KMS-11 (cell line): Measurements from ENCODE around the gene POLR1C.

Experiments
- H2AFZ ChIP-seq: fragments of 200-600 bp; sonication (generic); 2 replicates; pipeline ENCODE4 v1.6.1; 2016; ENCODE audit warnings: antibody characterized with exemption, mixed run types, low read depth
- H3K27ac ChIP-seq: fragments of 200-600 bp; sonication (generic); 2 replicates; pipeline ENCODE4 v1.6.1; 2016; ENCODE audit warnings: mild to moderate bottlenecking, mixed run types
- H3K27me3 ChIP-seq: fragments of 200-600 bp; sonication (generic); 2 replicates; pipeline ENCODE4 v1.6.1; 2017; ENCODE audit warnings: mild to moderate bottlenecking, low read depth, mixed run types, moderate library complexity; ENCODE audit not compliant: insufficient read depth
- H3K36me3 ChIP-seq: fragments of 200-600 bp; sonication (generic); 2 replicates; pipeline ENCODE4 v1.6.1; 2017; ENCODE audit warnings: mild to moderate bottlenecking, mixed run types; ENCODE audit not compliant: insufficient read depth
- H3K4me1 ChIP-seq: fragments of 200-600 bp; sonication (generic); 2 replicates; pipeline ENCODE4 v1.6.1; 2016; ENCODE audit warnings: mild to moderate bottlenecking, low read depth, mixed run types; ENCODE audit not compliant: poor library complexity, severe bottlenecking
- H3K4me2 ChIP-seq: fragments of 200-600 bp; sonication (generic); 2 replicates; pipeline ENCODE4 v1.7.0; 2016; ENCODE audit warnings: mild to moderate bottlenecking, mixed run types
- H3K4me3 ChIP-seq: fragments of 200-600 bp; sonication (generic); IDR thresholded peaks from 2 replicates; pipeline ENCODE4 v1.6.1; 2017; ENCODE audit warnings: low read depth, low read length, mixed read lengths; ENCODE audit not compliant: insufficient read depth
- H3K79me2 ChIP-seq: fragments of 200-600 bp; sonication (generic); 2 replicates; pipeline ENCODE4 v1.6.1; 2016; ENCODE audit warnings: low read depth, mixed run types; ENCODE audit not compliant: insufficient read depth
- H3K9ac ChIP-seq: fragments of 200-600 bp; sonication (generic); 2 replicates; pipeline ENCODE4 v1.6.1; 2016; ENCODE audit warnings: mild to moderate bottlenecking, mixed run types
- H4K20me1 ChIP-seq: fragments of 200-600 bp; sonication (generic); 2 replicates; pipeline ENCODE4 v1.6.1; 2016; ENCODE audit warnings: mild to moderate bottlenecking, mixed run types; ENCODE audit not compliant: insufficient read depth
- CTCF ChIP-seq: fragments of 200-600 bp; sonication (generic); conservative IDR thresholded peaks from 2 replicates; pipeline ENCODE4 v1.6.1; 2017; ENCODE audit warnings: low read depth, mild to moderate bottlenecking, antibody characterized with exemption, low read length, moderate library complexity, mixed read lengths

Gene POLR1C

GRCh38 chr6:43493833-43494232, 23.1 kb upstream of the POLR1C start:
- no peak overlapping the region for H3K27ac ChIP-seq
- H4K20me1 ChIP-seq, result no peaks in the 10 kb centered on the region
- H3K27me3 ChIP-seq, result no peaks in the 10 kb centered on the region
- no peak overlapping the region for H3K9ac ChIP-seq
- no peak for TF ChIP-seq CTCF
- H3K4me2 ChIP-seq, result no peak overlapping the region
- H3K4me3 ChIP-seq, result no peak overlapping the region
- peaks cover 8% of the 10 kb centered on the region for H3K4me1 ChIP-seq
- no peaks in the 10 kb centered on the region for H3K36me3 ChIP-seq
- no peak overlapping the region for H2AFZ ChIP-seq
- no peaks in the 10 kb centered on the region; the same call in 1 of the 2 replicates for H3K79me2 ChIP-seq

- Histone ChIP-seq H3K4me3 (no peak overlapping the region), H3K4me1 (peaks cover 8% of the 10 kb centered on the region), H3K79me2 (no peaks in the 10 kb centered on the region; the same call in 1 of the 2 replicates), H3K4me2 (no peak overlapping the region), H3K36me3 (no peaks in the 10 kb centered on the region), H4K20me1 (no peaks in the 10 kb centered on the region), H3K27ac (no peak overlapping the region), H3K27me3 (no peaks in the 10 kb centered on the region), H3K9ac (no peak overlapping the region), H2AFZ (no peak overlapping the region)
- no peak for TF ChIP-seq CTCF
Observed at GRCh38 chr6:43494321-43494720, 22.6 kb upstream of the POLR1C start.

- Histone ChIP-seq H3K36me3 (no peaks in the 10 kb centered on the region), H3K4me3 (no peak overlapping the region), H3K27me3 (no peaks in the 10 kb centered on the region), H3K4me1 (peaks cover 8% of the 10 kb centered on the region), H3K79me2 (no peaks in the 10 kb centered on the region; the same call in 1 of the 2 replicates), H2AFZ (no peak overlapping the region), H3K4me2 (no peak overlapping the region), H4K20me1 (no peaks in the 10 kb centered on the region), H3K9ac (no peak overlapping the region), H3K27ac (no peak overlapping the region)
- no peak for TF ChIP-seq CTCF
Observed at GRCh38 chr6:43494766-43495165, 22.1 kb upstream of the POLR1C start.

GRCh38 chr6:43495409-43495941, 21.4 kb upstream of the POLR1C start:
- Histone ChIP-seq H3K4me3 (no peak overlapping the region), H3K79me2 (no peaks in the 10 kb centered on the region; the same call in 1 of the 2 replicates), H2AFZ (no peak overlapping the region), H3K4me1 (peaks cover 8% of the 10 kb centered on the region), H3K27me3 (no peaks in the 10 kb centered on the region), H3K4me2 (no peak overlapping the region), H3K36me3 (no peaks in the 10 kb centered on the region), H3K9ac (no peak overlapping the region), H3K27ac (no peak overlapping the region), H4K20me1 (no peaks in the 10 kb centered on the region)
- TF ChIP-seq CTCF, result no peak
